SK-N-SH (cell line): ENCODE data around the gene SPSB4. TPM values are rescaled to one million over a fixed set of nuclear protein-coding genes. Genes with fewer than 3 reads are reported as not detected.

Source experiments
- CTCF ChIA-PET: fragments of 300-600, 350-600 bp; formaldehyde crosslinking; extraction: SDS; loops from one replicate; lab custom pipeline; 2021; lab: Yijun Ruan, JAX
- POLR2A ChIA-PET: fragments of 350-600 bp; sonication (Branson Sonifier 250); formaldehyde crosslinking; extraction: SDS; loops from one replicate; lab custom pipeline; 2020; ENCODE audit warnings: antibody characterized with exemption, inconsistent platforms; lab: Yijun Ruan, JAX
- DNase-seq: peaks from one replicate; pipeline ENCODE4 v3.0.0; 2012
- H2AFZ ChIP-seq: fragments of 200-600 bp; sonication (generic); 2 replicates; pipeline ENCODE4 v1.8.1; 2016; ENCODE audit warnings: antibody characterized with exemption, mild to moderate bottlenecking, low read depth
- H3F3A ChIP-seq: fragments of 200-600 bp; sonication (generic); replicated peaks from 2 replicates; pipeline ENCODE3; 2016; ENCODE audit warnings: antibody characterized with exemption, mild to moderate bottlenecking; ENCODE audit not compliant: insufficient read depth
- H3K27ac ChIP-seq, 2 experiments: fragments of 200-500 bp in 1 of 2; fragments of 200-600 bp in 1 of 2; sonication (Bioruptor generic) in 1 of 2; sonication (generic), shearing (Covaris generic) in 1 of 2; 2 replicates each; pipeline versions ENCODE4 v1.5.1 to v1.6.1; 2014 to 2016; ENCODE audit warnings: low read depth in 2 of 2, inconsistent platforms in 1 of 2, low read length in 1 of 2, mild to moderate bottlenecking in 1 of 2, mixed read lengths in 1 of 2
- H3K27me3 ChIP-seq: fragments of 200-600 bp; sonication (generic), shearing (Covaris generic); 2 replicates; pipeline ENCODE4 v1.6.1; 2016; ENCODE audit warnings: mixed run types; ENCODE audit not compliant: insufficient read depth
- H3K36me3 ChIP-seq, 2 experiments: fragments of 200-500 bp in 1 of 2; fragments of 200-600 bp in 1 of 2; sonication (Bioruptor generic) in 1 of 2; sonication (generic) in 1 of 2; replicated peaks in 1 of 2; 2 replicates each; pipeline versions ENCODE3 to v1.5.1; 2014 to 2016; ENCODE audit warnings: low read length in 1 of 2, mild to moderate bottlenecking in 1 of 2; ENCODE audit not compliant: insufficient read depth in 2 of 2, control insufficient read depth in 1 of 2
- H3K4me1 ChIP-seq, 2 experiments: fragments of 200-500 bp in 1 of 2; fragments of 200-600 bp in 1 of 2; sonication (Bioruptor generic) in 1 of 2; sonication (generic), shearing (Covaris generic) in 1 of 2; 2 replicates each; pipeline versions ENCODE4 v1.5.1 to v1.6.1; 2014 to 2016; ENCODE audit warnings: low read depth in 1 of 2, low read length in 1 of 2, mixed run types in 1 of 2; ENCODE audit not compliant: insufficient read depth in 2 of 2, control insufficient read depth in 1 of 2
- H3K4me2 ChIP-seq: fragments of 200-600 bp; sonication (generic), shearing (Covaris generic); 2 replicates; pipeline ENCODE4 v1.6.1; 2017; ENCODE audit warnings: mixed run types
- H3K4me3 ChIP-seq, 2 experiments: fragments of 200-500 bp in 1 of 2; fragments of 200-600 bp in 1 of 2; sonication (Bioruptor generic) in 1 of 2; sonication (generic), shearing (Covaris generic) in 1 of 2; 2 replicates each; pipeline versions ENCODE4 v1.5.1 to v1.8.1; 2014 to 2016; ENCODE audit warnings: low read depth in 2 of 2, inconsistent platforms in 1 of 2, low read length in 1 of 2, mild to moderate bottlenecking in 1 of 2, mixed read lengths in 1 of 2, moderate library complexity in 1 of 2
- H3K79me2 ChIP-seq: fragments of 200-600 bp; sonication (generic); 2 replicates; pipeline ENCODE4 v1.8.1; 2017; ENCODE audit warnings: mild to moderate bottlenecking; ENCODE audit not compliant: insufficient read depth
- H3K9ac ChIP-seq: fragments of 200-600 bp; sonication (generic); 2 replicates; pipeline ENCODE4 v1.6.1; 2017; ENCODE audit warnings: mixed run types
- H3K9me2 ChIP-seq: fragments of 200-600 bp; sonication (generic); 2 replicates; pipeline ENCODE4 v1.6.1; 2017; ENCODE audit warnings: mixed run types
- H3K9me3 ChIP-seq: fragments of 200-600 bp; sonication (generic); 2 replicates; pipeline ENCODE4 v1.6.1; 2017; ENCODE audit warnings: mixed run types, mild to moderate bottlenecking, moderate library complexity
- H4K20me1 ChIP-seq: fragments of 200-600 bp; sonication (generic); 2 replicates; pipeline ENCODE4 v1.6.1; 2017; ENCODE audit warnings: mild to moderate bottlenecking, mixed run types; ENCODE audit not compliant: insufficient read depth
- CHD2 ChIP-seq: fragments of 150-350 bp; IDR thresholded peaks from 2 replicates; pipeline ENCODE4 v1.6.1; 2018; ENCODE audit warnings: low read length; ENCODE audit not compliant: partially characterized antibody
- ELF1 ChIP-seq: IDR thresholded peaks from 2 replicates; pipeline ENCODE4 v1.4.0; 2012
- EZH2phosphoT487 ChIP-seq: fragments of 200-600 bp; sonication (generic); IDR thresholded peaks from 2 replicates; pipeline ENCODE4 v1.6.1; 2017; ENCODE audit warnings: low read depth, mixed run types, mild to moderate bottlenecking, antibody characterized with exemption, moderate library complexity, borderline replicate concordance
- GABPA ChIP-seq: IDR thresholded peaks from 2 replicates; pipeline ENCODE4 v1.4.0; 2012; ENCODE audit warnings: low read depth, mild to moderate bottlenecking
- GATA2 ChIP-seq: sonication (generic); formaldehyde crosslinking; IDR thresholded peaks from 2 replicates; pipeline ENCODE4 v1.5.0; 2020; ENCODE audit warnings: mild to moderate bottlenecking, missing genetic modification reagents
- MEF2A ChIP-seq: IDR thresholded peaks from 2 replicates; pipeline ENCODE4 v1.4.0; 2012; ENCODE audit warnings: low read depth, borderline replicate concordance
- MXI1 ChIP-seq: IDR thresholded peaks from 2 replicates; pipeline ENCODE4 v1.6.1; 2012; ENCODE audit warnings: mild to moderate bottlenecking, low read depth, low read length, improper control_type of control experiment
- NRF1 ChIP-seq: IDR thresholded peaks from 2 replicates; pipeline ENCODE4 v1.6.1; 2012; ENCODE audit warnings: low read depth, mild to moderate bottlenecking, low read length
- POLR2AphosphoS5 ChIP-seq: IDR thresholded peaks from 2 replicates; pipeline ENCODE4 v1.6.1; 2012; ENCODE audit warnings: low read depth, low read length
- RCOR1 ChIP-seq: fragments of 150-350 bp; IDR thresholded peaks from 2 replicates; pipeline ENCODE4 v1.6.1; 2017; ENCODE audit warnings: antibody characterized with exemption, low read length
- RFX5 ChIP-seq: IDR thresholded peaks from 2 replicates; pipeline ENCODE4 v1.6.1; 2012; ENCODE audit warnings: mild to moderate bottlenecking, improper control_type of control experiment, low read length
- RXRA ChIP-seq: IDR thresholded peaks from 2 replicates; pipeline ENCODE4 v1.4.0; 2012; ENCODE audit warnings: low read depth, mild to moderate bottlenecking, borderline replicate concordance
- SIN3A ChIP-seq: IDR thresholded peaks from 2 replicates; pipeline ENCODE4 v1.6.1; 2012; ENCODE audit warnings: low read depth, mild to moderate bottlenecking, low read length, moderate library complexity, borderline replicate concordance
- SMC3 ChIP-seq: IDR thresholded peaks from 2 replicates; pipeline ENCODE4 v1.6.1; 2012; ENCODE audit warnings: low read depth, low read length, improper control_type of control experiment
- TEAD4 ChIP-seq: IDR thresholded peaks from 2 replicates; pipeline ENCODE4 v1.4.0; 2012; ENCODE audit warnings: mild to moderate bottlenecking, borderline replicate concordance; ENCODE audit not compliant: insufficient read depth
- WGBS: methylation state at CpG from one replicate; pipeline ENCODE4 v1.1.6; 2017; ENCODE audit warnings: low lambda C conversion rate; 5-methylcytosine and 5-hydroxymethylcytosine counted together
- polyA plus RNA-seq, 3 experiments: library from polyadenylated mRNA; depleted of rRNA; stranded (reverse); fragments of >200 nt; gene quantifications; 2 replicates each; pipeline ENCODE4 v1.2.3, GENCODE V29; 2012
- TF ChIP-seq, protein P1 (sequence below): IDR thresholded peaks from 2 replicates; pipeline ENCODE4; 2012
- TF ChIP-seq, protein P2 (sequence below): fragments of 150-350 bp; IDR thresholded peaks from 2 replicates; pipeline ENCODE4 v1.6.1; 2017; ENCODE audit warnings: antibody characterized with exemption, low read length, low read depth, borderline replicate concordance
- TF ChIP-seq, protein P3 (sequence below): fragments of 150-350 bp; IDR thresholded peaks from 2 replicates; pipeline ENCODE4 v1.6.1; 2016; ENCODE audit warnings: mild to moderate bottlenecking, low read depth, low read length
- TF ChIP-seq, protein P4 (sequence below): IDR thresholded peaks from 2 replicates; pipeline ENCODE4 v1.4.0; 2012; ENCODE audit warnings: low read depth

The SPSB4 gene
- polyA plus RNA-seq, 1 of the 3 experiments (the other 2 are of a cell fraction): 0.10 TPM

- TF ChIP-seq, protein P1, sequence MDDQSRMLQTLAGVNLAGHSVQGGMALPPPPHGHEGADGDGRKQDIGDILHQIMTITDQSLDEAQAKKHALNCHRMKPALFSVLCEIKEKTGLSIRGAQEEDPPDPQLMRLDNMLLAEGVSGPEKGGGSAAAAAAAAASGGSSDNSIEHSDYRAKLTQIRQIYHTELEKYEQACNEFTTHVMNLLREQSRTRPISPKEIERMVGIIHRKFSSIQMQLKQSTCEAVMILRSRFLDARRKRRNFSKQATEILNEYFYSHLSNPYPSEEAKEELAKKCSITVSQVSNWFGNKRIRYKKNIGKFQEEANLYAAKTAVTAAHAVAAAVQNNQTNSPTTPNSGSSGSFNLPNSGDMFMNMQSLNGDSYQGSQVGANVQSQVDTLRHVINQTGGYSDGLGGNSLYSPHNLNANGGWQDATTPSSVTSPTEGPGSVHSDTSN: no peak
- TF ChIP-seq GATA2 (CRISPR knock-in tag) (no peak), EZH2phosphoT487 (no peak), RCOR1 (no peak), NRF1 (no peak)
Measured at GRCh38 chr3:141153679-141153966, 102.5 kb downstream of the SPSB4 start (continued).

GRCh38 chr3:141164852-141165251, 113.7 kb downstream of the SPSB4 start:
- H3K9me2 ChIP-seq: no peaks in the 10 kb centered on the region
- H3K27me3 ChIP-seq: no peaks in the 10 kb centered on the region
- POLR2A ChIA-PET: no interaction called here
- TF ChIP-seq SMC3 (no peak), POLR2AphosphoS5 (no peak), ELF1 (no peak), TEAD4 (no peak), GABPA (no peak), CHD2 (no peak), NRF1 (no peak), EZH2phosphoT487 (no peak), RFX5 (no peak), SIN3A (no peak)
- TF ChIP-seq, all 33 proteins: peak for 0
- WGBS: 56% methylated on average over 5 of the region's 5 CpGs
- Histone ChIP-seq H3K4me2 (no peak overlapping the region), H3K9me3 (no peaks in the 10 kb centered on the region), H2AFZ (no peak overlapping the region), H3F3A (no peaks in the 10 kb centered on the region), H3K36me3 (no peaks in the 10 kb centered on the region), H3K9ac (no peak overlapping the region), H3K79me2 (no peaks in the 10 kb centered on the region), H4K20me1 (no peaks in the 10 kb centered on the region), H3K27ac (no peak overlapping the region), H3K4me3 (no peak overlapping the region), H3K4me1 (no peaks in the 10 kb centered on the region)
- no peak for DNase-seq
- CTCF ChIA-PET: interaction anchor here (0.8 kb wide), 1 partner anchor 19 kb away, joined by 3 read pairs; no protein-coding TSS in a partner anchor

GRCh38 chr3:141167681-141168080, 116.5 kb downstream of the SPSB4 start:
- H4K20me1 ChIP-seq: no peaks in the 10 kb centered on the region
- no peaks in the 10 kb centered on the region for H3K9me3 ChIP-seq
- no peak overlapping the region for H3K4me2 ChIP-seq
- ChIA-PET CTCF (interaction anchor here (0.6 to 1.5 kb wide), 2 partner anchors 17 to 24 kb away, joined by 3 to 5 read pairs; no protein-coding TSS in a partner anchor), POLR2A (no interaction called here)
- no peak overlapping the region for H2AFZ ChIP-seq
- H3K4me3 ChIP-seq: no peak overlapping the region
- H3K27me3 ChIP-seq: no peaks in the 10 kb centered on the region
- WGBS: 44% methylated on average over 4 of the region's 4 CpGs
- H3F3A ChIP-seq: no peaks in the 10 kb centered on the region
- no peak for DNase-seq
- no peak overlapping the region for H3K9ac ChIP-seq
- no peaks in the 10 kb centered on the region for H3K4me1 ChIP-seq
- H3K79me2 ChIP-seq: no peaks in the 10 kb centered on the region
- no peak overlapping the region for H3K27ac ChIP-seq
- no peaks in the 10 kb centered on the region for H3K9me2 ChIP-seq
- H3K36me3 ChIP-seq: no peaks in the 10 kb centered on the region
- TF ChIP-seq, protein P2, sequence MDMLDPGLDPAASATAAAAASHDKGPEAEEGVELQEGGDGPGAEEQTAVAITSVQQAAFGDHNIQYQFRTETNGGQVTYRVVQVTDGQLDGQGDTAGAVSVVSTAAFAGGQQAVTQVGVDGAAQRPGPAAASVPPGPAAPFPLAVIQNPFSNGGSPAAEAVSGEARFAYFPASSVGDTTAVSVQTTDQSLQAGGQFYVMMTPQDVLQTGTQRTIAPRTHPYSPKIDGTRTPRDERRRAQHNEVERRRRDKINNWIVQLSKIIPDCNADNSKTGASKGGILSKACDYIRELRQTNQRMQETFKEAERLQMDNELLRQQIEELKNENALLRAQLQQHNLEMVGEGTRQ: no peak
- no peak for TF ChIP-seq MEF2A
- no peak for TF ChIP-seq ELF1
- TF ChIP-seq, protein P3, sequence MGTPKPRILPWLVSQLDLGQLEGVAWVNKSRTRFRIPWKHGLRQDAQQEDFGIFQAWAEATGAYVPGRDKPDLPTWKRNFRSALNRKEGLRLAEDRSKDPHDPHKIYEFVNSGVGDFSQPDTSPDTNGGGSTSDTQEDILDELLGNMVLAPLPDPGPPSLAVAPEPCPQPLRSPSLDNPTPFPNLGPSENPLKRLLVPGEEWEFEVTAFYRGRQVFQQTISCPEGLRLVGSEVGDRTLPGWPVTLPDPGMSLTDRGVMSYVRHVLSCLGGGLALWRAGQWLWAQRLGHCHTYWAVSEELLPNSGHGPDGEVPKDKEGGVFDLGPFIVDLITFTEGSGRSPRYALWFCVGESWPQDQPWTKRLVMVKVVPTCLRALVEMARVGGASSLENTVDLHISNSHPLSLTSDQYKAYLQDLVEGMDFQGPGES: no peak
- TF ChIP-seq POLR2AphosphoS5: no peak
- TF ChIP-seq, protein P4, sequence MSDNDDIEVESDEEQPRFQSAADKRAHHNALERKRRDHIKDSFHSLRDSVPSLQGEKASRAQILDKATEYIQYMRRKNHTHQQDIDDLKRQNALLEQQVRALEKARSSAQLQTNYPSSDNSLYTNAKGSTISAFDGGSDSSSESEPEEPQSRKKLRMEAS: no peak
- TF ChIP-seq SIN3A: no peak
- no peak for TF ChIP-seq RXRA
- no peak for TF ChIP-seq NRF1
- no peak for TF ChIP-seq MXI1
- no peak for TF ChIP-seq EZH2phosphoT487
